Measurements from ENCODE around the gene CD99L2.

Gene CD99L2

GRCh38 chrX:150761176-150761818 is 137.2 kb downstream of the CD99L2 start:
- no peak for DNase-seq

DNA sequence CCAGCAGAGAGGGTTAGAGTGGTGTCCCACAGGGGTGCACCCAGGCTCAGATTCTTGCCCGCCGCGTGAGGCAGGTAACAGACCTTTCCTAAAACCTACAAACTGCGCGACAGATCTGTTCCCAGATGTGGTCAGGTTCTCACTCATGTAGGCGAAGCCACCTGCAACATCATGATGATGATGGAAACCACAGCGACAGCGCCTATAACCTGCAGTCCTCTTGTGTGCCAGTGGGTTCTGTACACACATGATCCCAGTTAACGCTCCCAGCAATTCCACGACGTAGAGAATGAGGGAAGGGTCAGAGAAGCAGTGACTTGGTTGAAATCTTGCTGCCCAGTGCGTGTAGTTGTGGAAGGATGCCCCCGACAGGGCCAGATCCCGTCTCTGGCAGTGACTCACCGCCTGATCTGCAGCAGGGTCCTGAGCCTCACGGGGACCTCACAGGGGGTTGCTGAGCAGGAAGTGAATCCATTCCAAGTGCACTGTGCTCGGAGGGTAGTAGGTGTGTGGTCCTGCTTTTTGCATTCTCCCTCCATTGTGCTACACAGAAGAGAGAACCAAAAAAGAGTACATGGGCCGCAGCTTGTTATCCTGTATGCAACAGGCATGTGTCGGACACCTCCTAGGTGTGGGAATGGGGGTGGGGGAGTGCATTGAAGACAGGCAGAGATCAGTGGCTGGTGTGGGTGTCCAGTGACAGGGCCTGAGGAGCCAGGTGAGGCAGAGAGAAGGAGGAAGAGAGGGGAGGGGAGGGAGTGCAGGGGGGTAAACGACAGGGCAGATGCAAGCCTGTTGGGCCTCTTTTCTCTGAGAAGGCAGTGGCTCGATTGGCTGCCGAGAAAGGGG is 138.7 kb downstream of the CD99L2 start:
- no peak for DNase-seq

- no peak for DNase-seq
Observed at GRCh38 chrX:150757371-150757770, 141.1 kb downstream of the CD99L2 start.

DNA sequence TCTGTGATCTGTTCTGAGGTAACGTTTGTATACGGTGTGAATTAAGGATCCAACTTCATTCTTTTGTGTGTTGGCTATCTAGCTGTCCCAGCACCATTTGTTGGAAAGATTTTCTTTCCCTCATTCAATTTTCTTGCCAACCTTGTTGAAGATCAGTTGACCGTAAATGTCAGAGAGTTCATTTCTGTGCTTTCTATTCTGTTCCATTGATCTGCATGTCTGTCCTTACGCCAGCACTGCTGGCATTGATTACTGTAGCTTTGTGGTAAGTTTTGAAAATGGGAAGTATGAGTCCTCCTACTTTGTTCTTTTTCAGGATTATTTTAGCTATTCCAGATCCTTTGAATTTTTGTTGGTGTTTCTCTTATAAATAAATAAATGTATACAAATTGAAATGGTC is 144.5 kb downstream of the CD99L2 start:
- no peak for DNase-seq

DNA sequence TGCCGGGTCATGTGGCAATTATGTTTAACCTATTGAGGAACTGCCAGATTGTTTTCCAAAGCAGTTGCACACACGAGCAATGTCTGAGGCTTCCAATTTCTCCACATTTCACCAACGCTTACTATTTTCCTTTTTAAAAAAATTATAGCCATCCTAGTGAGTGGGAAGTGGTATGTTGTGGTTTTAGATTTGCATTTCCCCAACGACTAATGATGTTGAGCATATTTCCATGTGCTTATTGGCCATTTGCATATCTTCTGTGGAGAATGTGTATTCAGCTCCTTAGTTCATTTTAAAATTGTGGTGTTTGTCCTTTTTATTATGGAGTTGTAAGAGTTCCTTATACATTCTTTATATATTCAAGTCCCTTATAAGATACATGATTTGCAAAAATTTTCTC is 145.1 kb downstream of the CD99L2 start:
- no peak for DNase-seq

GRCh38 chrX:150752124-150752523 is 146.3 kb downstream of the CD99L2 start:
- no peak for DNase-seq

- no peak for DNase-seq
Observed at GRCh38 chrX:150736475-150736874, 162.0 kb downstream of the CD99L2 start.

GRCh38 chrX:150731795-150732194 is 166.7 kb downstream of the CD99L2 start:
- no peak for DNase-seq

GRCh38 chrX:150730719-150731118 is 167.7 kb downstream of the CD99L2 start:
- no peak for DNase-seq

DNA sequence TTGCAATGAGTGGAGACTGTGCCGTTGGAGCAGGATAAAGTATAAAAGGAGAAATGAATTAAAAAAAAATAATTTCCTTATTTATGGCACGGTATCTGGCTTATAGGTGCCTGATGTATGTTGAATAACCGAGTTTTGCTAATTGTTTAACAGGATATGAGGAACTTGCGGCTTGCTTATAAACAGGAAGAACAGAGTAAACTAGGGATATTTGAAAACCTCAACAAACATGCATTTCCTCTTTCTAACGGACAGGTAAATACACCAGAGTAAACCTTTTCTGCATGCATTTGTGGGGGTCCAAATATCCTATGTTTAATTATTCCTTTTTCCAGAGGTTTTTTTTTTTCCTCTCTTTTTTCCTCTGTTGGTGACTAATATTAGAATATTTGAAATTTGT is 168.5 kb downstream of the CD99L2 start:
- DNase-seq: no peak

GRCh38 chrX:150719621-150720020 is 178.8 kb downstream of the CD99L2 start:
- DNase-seq: no peak
